Mesothelial cell of epicardium (in vitro differentiated cells): ENCODE measurements around the gene ARHGEF7. TPM values are rescaled to one million over a fixed set of nuclear protein-coding genes. Genes with fewer than 3 reads are reported as not detected.

Source experiments
- DNase-seq, 2 experiments: peaks; one replicate each; pipeline ENCODE4 v3.0.0; 2021; ENCODE audit warnings: low spot score in 2 of 2; ENCODE audit not compliant: unreplicated experiment in 2 of 2
- H3K27ac Mint-ChIP-seq: 2 replicates; pipeline ENCODE4 v1.8.0; 2021; ENCODE audit warnings: mixed read lengths
- H3K27me3 Mint-ChIP-seq: 2 replicates; pipeline ENCODE4 v1.8.0; 2021; ENCODE audit warnings: low read depth, mixed read lengths
- H3K36me3 Mint-ChIP-seq: 2 replicates; pipeline ENCODE4 v1.8.0; 2021; ENCODE audit warnings: mixed read lengths
- H3K4me1 Mint-ChIP-seq: 2 replicates; pipeline ENCODE4 v1.8.0; 2021; ENCODE audit warnings: mixed read lengths
- H3K4me3 Mint-ChIP-seq: 2 replicates; pipeline ENCODE4 v1.8.0; 2021; ENCODE audit warnings: mild to moderate bottlenecking, moderate library complexity, mixed read lengths
- H3K9me3 Mint-ChIP-seq: 2 replicates; pipeline ENCODE4 v1.8.0; 2021; ENCODE audit warnings: mixed read lengths
- CTCF ChIP-seq: fragments of 200-600 bp; sonication (generic); IDR thresholded peaks from one replicate; pipeline ENCODE4 v1.5.0; 2021; ENCODE audit warnings: antibody characterized with exemption; ENCODE audit not compliant: unreplicated experiment
- total RNA-seq: library from RNA; stranded (reverse); gene quantifications from 3 replicates; pipeline ENCODE4 v1.2.1, GENCODE V29; 2021

Gene ARHGEF7
- total RNA-seq, 1 donor from 2014 or later = 95.9 TPM

- no peaks in the 10 kb centered on the region for H3K9me3 Mint-ChIP-seq
- TF ChIP-seq CTCF = no peak
- no peak overlapping the region for H3K4me3 Mint-ChIP-seq
- DNase-seq = no peak
- H3K36me3 Mint-ChIP-seq = peaks cover 47% of the 10 kb centered on the region
- H3K4me1 Mint-ChIP-seq = no peaks in the 10 kb centered on the region
- no peaks in the 10 kb centered on the region for H3K27me3 Mint-ChIP-seq
- no peak overlapping the region for H3K27ac Mint-ChIP-seq
Measured at GRCh38 chr13:111241006-111241755, 126.1 kb downstream of the ARHGEF7 start.

GRCh38 chr13:111241862-111242261 is 126.8 kb downstream of the ARHGEF7 start:
- Mint-ChIP-seq H3K9me3 (no peaks in the 10 kb centered on the region), H3K27ac (no peak overlapping the region), H3K36me3 (peaks cover 48% of the 10 kb centered on the region), H3K27me3 (no peaks in the 10 kb centered on the region), H3K4me3 (no peak overlapping the region), H3K4me1 (no peaks in the 10 kb centered on the region)
- no peak for DNase-seq
- TF ChIP-seq CTCF = no peak

- no peak overlapping the region for H3K27ac Mint-ChIP-seq
Measured at GRCh38 chr13:111242585-111242984, 127.5 kb downstream of the ARHGEF7 start.

GRCh38 chr13:111243981-111244380 is 128.9 kb downstream of the ARHGEF7 start:
- TF ChIP-seq CTCF = no peak
- no peak for DNase-seq
- Mint-ChIP-seq H3K27me3 (no peaks in the 10 kb centered on the region), H3K27ac (no peak overlapping the region), H3K9me3 (no peaks in the 10 kb centered on the region), H3K36me3 (peaks cover 53% of the 10 kb centered on the region), H3K4me3 (no peak overlapping the region), H3K4me1 (peaks cover 11% of the 10 kb centered on the region)

More at GRCh38 chr13:111242585-111242984, 127.5 kb downstream of the ARHGEF7 start:
- H3K36me3 Mint-ChIP-seq = peaks cover 48% of the 10 kb centered on the region
- TF ChIP-seq CTCF = no peak
- no peaks in the 10 kb centered on the region for H3K9me3 Mint-ChIP-seq
- H3K4me1 Mint-ChIP-seq = peaks cover 2% of the 10 kb centered on the region
- no peaks in the 10 kb centered on the region for H3K27me3 Mint-ChIP-seq
- DNase-seq = no peak
- H3K4me3 Mint-ChIP-seq = no peak overlapping the region

GRCh38 chr13:111245576-111246384 is 130.7 kb downstream of the ARHGEF7 start:
- Mint-ChIP-seq H3K4me3 (no peak overlapping the region), H3K27me3 (no peaks in the 10 kb centered on the region), H3K27ac (no peak overlapping the region), H3K9me3 (no peaks in the 10 kb centered on the region), H3K36me3 (peaks cover 61% of the 10 kb centered on the region), H3K4me1 (peaks cover 11% of the 10 kb centered on the region)
- no peak for DNase-seq
- TF ChIP-seq CTCF = no peak
